Prostate gland (tissue), 2 donors: Measurements from ENCODE around the gene SLC34A1. TPM values are rescaled to one million over a fixed set of nuclear protein-coding genes. Genes with fewer than 3 reads are reported as not detected.

ENCODE experiments used
- DNase-seq: peaks from one replicate; pipeline ENCODE4 v3.0.0-alpha.2; 2019; ENCODE audit warnings: low spot score
- H3K27ac ChIP-seq, 2 donors: fragments of 200-600 bp; sonication (generic); 2 replicates each; pipeline ENCODE4 v1.5.1; 2017 to 2019
- H3K27me3 ChIP-seq: fragments of 200-600 bp; sonication (generic); replicated peaks from 2 replicates; pipeline ENCODE4 v1.5.1; 2019; ENCODE audit not compliant: insufficient read depth
- H3K36me3 ChIP-seq, 2 donors: fragments of 200-600 bp; sonication (generic); 1 replicate in 1 of 2; 2 replicates in 1 of 2; pipeline versions ENCODE4 v1.5.1 to v1.8.1; 2017 to 2019
- H3K4me1 ChIP-seq: fragments of 200-600 bp; sonication (generic); replicated peaks from 2 replicates; pipeline ENCODE4 v1.5.1; 2019
- H3K4me3 ChIP-seq, 2 donors: fragments of 200-600 bp; sonication (generic); 2 replicates each; pipeline ENCODE4 v1.5.1; 2017 to 2019
- H3K9me3 ChIP-seq: fragments of 200-600 bp; sonication (generic); 2 replicates; pipeline ENCODE4 v1.5.1; 2017
- POLR2A ChIP-seq: fragments of 450-650 bp; IDR thresholded peaks from one replicate; pipeline ENCODE4 v1.6.1; 2016; ENCODE audit warnings: antibody characterized with exemption, mild to moderate bottlenecking
- POLR2AphosphoS5 ChIP-seq: sonication (generic); formaldehyde crosslinking; IDR thresholded peaks from one replicate; pipeline ENCODE4 v1.6.1; 2017; ENCODE audit warnings: antibody characterized with exemption
- WGBS: methylation state at CpG from one replicate; pipeline ENCODE4 v1.1.5; 2018; 5-methylcytosine and 5-hydroxymethylcytosine counted together
- intact Hi-C: fragments of 100-400 bp; cut with DNase I; formaldehyde crosslinking; loops from one replicate; pipeline ENCODE4 v1.14.2; 2022
- total RNA-seq, 2 donors: library from RNA; depleted of rRNA; stranded (reverse); fragments of >200 nt; gene quantifications; one replicate each; pipeline ENCODE4 v1.1.0, GENCODE V29; 2016
- TF ChIP-seq, protein P1 (sequence below), 4 experiments: fragments of 200-600 bp in 2 of 4; fragments of 450-650 bp in 2 of 4; sonication (generic) in 2 of 4; IDR thresholded peaks; 1 replicate in 3 of 4; 2 replicates in 1 of 4; pipeline ENCODE4 v1.5.1; 2016 to 2019; ENCODE audit warnings: antibody characterized with exemption in 4 of 4, mild to moderate bottlenecking in 2 of 4, moderate library complexity in 2 of 4

The SLC34A1 gene
- total RNA-seq, 2 donors from 2014 or later = not detected

DNA sequence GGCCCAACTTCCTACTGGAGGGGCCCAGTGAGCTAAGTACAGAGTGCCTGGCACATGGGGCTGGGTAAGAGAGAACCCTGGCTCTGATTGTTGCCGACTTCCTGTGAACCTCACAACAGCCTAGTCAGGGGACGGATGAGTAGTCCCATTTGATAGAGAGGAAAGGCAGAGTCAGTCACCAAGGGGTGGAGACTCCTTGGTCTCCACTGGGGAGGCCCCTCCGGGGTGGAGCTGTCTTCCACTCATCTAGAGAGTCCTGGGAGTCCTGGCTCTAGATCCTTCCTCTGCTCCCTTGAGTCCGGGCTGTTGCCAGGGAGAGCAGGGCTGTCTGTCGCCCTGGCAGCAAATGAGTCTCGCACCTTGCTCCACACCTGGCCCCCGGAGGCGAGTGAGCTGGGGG lies 50.2 kb downstream of the SLC34A1 start:
- Histone ChIP-seq H3K27me3 (no peaks in the 10 kb centered on the region), H3K4me1 (no peaks in the 10 kb centered on the region), H3K27ac (no peak overlapping the region), H3K4me3 (no peak overlapping the region), H3K9me3 (no peaks in the 10 kb centered on the region), H3K36me3 (peaks cover 13 to 31% of the 10 kb centered on the region in 2 donors)
- intact Hi-C loops = no loop called here
- TF ChIP-seq POLR2A (no peak), POLR2AphosphoS5 (no peak)
- TF ChIP-seq, protein P1, sequence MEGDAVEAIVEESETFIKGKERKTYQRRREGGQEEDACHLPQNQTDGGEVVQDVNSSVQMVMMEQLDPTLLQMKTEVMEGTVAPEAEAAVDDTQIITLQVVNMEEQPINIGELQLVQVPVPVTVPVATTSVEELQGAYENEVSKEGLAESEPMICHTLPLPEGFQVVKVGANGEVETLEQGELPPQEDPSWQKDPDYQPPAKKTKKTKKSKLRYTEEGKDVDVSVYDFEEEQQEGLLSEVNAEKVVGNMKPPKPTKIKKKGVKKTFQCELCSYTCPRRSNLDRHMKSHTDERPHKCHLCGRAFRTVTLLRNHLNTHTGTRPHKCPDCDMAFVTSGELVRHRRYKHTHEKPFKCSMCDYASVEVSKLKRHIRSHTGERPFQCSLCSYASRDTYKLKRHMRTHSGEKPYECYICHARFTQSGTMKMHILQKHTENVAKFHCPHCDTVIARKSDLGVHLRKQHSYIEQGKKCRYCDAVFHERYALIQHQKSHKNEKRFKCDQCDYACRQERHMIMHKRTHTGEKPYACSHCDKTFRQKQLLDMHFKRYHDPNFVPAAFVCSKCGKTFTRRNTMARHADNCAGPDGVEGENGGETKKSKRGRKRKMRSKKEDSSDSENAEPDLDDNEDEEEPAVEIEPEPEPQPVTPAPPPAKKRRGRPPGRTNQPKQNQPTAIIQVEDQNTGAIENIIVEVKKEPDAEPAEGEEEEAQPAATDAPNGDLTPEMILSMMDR (IDR thresholded peaks at IDR 0.05) = no peak
- DNase-seq = no peak
- 83% methylated on average over 8 of the region's 8 CpGs for whole genome bisulfite sequencing

DNA sequence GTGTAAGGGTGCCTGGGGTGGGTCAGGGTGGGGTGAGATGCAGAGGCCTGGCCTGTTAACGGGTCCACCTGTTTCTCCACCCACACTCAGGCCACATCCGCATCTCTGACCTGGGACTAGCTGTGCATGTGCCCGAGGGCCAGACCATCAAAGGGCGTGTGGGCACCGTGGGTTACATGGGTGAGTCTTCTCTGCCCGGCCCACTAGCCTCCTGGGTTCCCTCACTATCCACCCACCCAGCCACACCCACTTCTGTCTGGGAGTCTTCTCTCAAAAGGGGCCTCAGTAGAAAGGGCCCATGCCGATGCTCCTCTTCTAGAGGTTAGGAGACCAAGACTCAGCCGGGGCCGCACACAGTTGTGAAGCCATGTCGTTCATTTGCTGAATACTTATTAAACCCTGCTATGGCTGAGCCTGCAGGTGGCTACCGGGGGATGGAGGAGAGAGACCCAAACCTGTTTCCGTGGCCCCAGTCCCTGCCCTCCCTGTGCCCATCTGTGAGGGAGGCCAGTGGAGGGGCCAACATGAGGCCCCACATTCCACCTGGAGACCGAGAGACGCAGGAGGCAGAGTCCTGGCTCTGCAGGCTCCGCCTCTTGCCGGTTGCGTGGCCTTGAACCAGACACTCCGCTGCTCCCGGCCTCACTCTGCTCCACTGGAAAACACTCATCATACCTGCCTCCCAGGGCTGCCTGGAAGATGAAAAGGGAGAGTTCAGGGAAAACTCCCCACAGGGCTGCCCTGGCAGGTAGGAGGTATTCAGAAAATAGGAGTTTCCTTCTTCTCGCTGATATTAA lies 50.9 kb downstream of the SLC34A1 start:
- TF ChIP-seq, protein P1 (IDR thresholded peaks at IDR 0.05) = no peak
- TF ChIP-seq POLR2A = no peak
- no peak for TF ChIP-seq POLR2AphosphoS5
- 94% methylated on average over 20 of the region's 20 CpGs for WGBS
- intact Hi-C loops = no loop called here
- peaks cover 13 to 31% of the 10 kb centered on the region in 2 donors for H3K36me3 ChIP-seq
- no peaks in the 10 kb centered on the region for H3K4me1 ChIP-seq
- H3K4me3 ChIP-seq = no peak overlapping the region
- no peak overlapping the region for H3K27ac ChIP-seq
- H3K27me3 ChIP-seq = no peaks in the 10 kb centered on the region
- no peak for DNase-seq
- no peaks in the 10 kb centered on the region for H3K9me3 ChIP-seq

DNA sequence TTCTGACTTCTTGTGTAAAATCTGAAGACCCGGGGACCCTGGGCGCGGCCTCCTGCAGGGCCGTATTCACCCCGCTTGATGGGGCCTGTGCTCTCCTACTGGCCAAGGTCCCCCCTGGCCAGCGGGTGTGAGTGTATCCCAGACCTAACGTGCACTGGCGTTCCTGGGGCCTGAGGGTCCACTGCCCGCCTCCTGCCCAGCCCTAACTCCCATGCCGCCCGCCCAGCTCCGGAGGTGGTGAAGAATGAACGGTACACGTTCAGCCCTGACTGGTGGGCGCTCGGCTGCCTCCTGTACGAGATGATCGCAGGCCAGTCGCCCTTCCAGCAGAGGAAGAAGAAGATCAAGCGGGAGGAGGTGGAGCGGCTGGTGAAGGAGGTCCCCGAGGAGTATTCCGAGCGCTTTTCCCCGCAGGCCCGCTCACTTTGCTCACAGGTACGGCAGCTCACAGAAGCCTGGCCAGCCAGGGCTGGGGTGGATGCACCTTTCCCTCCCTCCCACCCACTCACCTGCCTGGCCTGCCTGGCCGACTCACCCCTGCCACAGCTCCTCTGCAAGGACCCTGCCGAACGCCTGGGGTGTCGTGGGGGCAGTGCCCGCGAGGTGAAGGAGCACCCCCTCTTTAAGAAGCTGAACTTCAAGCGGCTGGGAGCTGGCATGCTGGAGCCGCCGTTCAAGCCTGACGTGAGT lies 51.8 kb downstream of the SLC34A1 start:
- H3K9me3 ChIP-seq = no peaks in the 10 kb centered on the region
- H3K27me3 ChIP-seq = no peaks in the 10 kb centered on the region
- peaks cover 13 to 31% of the 10 kb centered on the region in 2 donors for H3K36me3 ChIP-seq
- no peak overlapping the region for H3K27ac ChIP-seq
- no peak for DNase-seq
- WGBS = 92% methylated on average over 37 of the region's 37 CpGs
- no peaks in the 10 kb centered on the region for H3K4me1 ChIP-seq
- H3K4me3 ChIP-seq = no peak overlapping the region
- TF ChIP-seq, protein P1 (IDR thresholded peaks at IDR 0.05) = no peak
- TF ChIP-seq POLR2A = no peak
- no peak for TF ChIP-seq POLR2AphosphoS5
- intact Hi-C loops = no loop called here

DNA sequence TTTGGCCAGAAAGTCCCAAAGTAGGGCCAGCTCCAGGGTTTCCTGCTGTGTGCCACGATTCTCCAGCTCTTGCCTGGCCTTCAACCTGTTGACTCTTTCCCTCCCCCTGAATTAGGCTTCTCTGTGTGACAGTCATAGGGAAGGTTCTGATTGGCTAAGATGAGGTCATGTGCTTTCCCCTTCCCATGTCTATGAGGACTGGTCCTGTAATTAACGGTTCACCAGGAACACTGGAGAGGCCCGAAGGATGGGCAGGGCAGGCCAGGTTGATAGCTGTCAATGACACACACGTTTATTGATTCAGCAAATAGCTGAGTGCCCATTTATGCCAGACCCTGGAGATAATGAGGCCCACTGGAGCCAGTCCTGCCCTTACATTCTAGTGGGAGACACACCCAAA lies 53.4 kb downstream of the SLC34A1 start:
- 54% methylated on average over 4 of the region's 4 CpGs for WGBS
- TF ChIP-seq POLR2AphosphoS5 (no peak), POLR2A (no peak)
- TF ChIP-seq, protein P1 (IDR thresholded peaks at IDR 0.05) = no peak

More for the DNA sequence above, 53.4 kb downstream of the SLC34A1 start:
- no peak overlapping the region for H3K27ac ChIP-seq
- no peak overlapping the region for H3K4me3 ChIP-seq
- no peaks in the 10 kb centered on the region for H3K9me3 ChIP-seq
- H3K36me3 ChIP-seq = peaks cover 10 to 31% of the 10 kb centered on the region in 2 donors
- intact Hi-C loops = no loop called here
- no peak for DNase-seq
- no peaks in the 10 kb centered on the region for H3K27me3 ChIP-seq
- H3K4me1 ChIP-seq = no peaks in the 10 kb centered on the region
